BE2C (cell line): ENCODE data around the gene PLEKHA1.

Source experiments
- DNase-seq: peaks from one replicate; pipeline ENCODE4 v3.0.0-alpha.2; 2020
- H3K27me3 ChIP-seq: fragments of 250-450 bp; sonication (Bioruptor Pico); 2 replicates; pipeline ENCODE4 v1.5.1; 2020; ENCODE audit warnings: mild to moderate bottlenecking
- H3K36me3 ChIP-seq: fragments of 250-450 bp; sonication (Bioruptor Pico); 2 replicates; pipeline ENCODE4 v1.5.1; 2020; ENCODE audit warnings: mild to moderate bottlenecking
- H3K4me1 ChIP-seq: fragments of 250-450 bp; sonication (Bioruptor Pico); 2 replicates; pipeline ENCODE4 v1.5.1; 2020
- H3K4me3 ChIP-seq: 2 replicates; pipeline ENCODE4 v1.5.1; 2011; ENCODE audit warnings: low read depth, low read length
- H3K9me3 ChIP-seq: fragments of 250-450 bp; sonication (Bioruptor Pico); 2 replicates; pipeline ENCODE4 v1.5.1; 2020
- CTCF ChIP-seq: IDR thresholded peaks from 2 replicates; pipeline ENCODE4 v1.5.1; 2012; ENCODE audit warnings: mild to moderate bottlenecking, low read depth, low read length

PLEKHA1 gene

GRCh38 chr10:122361046-122361445 is 13.5 kb upstream of the PLEKHA1 start:
- Histone ChIP-seq H3K27me3 (no peaks in the 10 kb centered on the region), H3K4me1 (no peaks in the 10 kb centered on the region), H3K9me3 (no peaks in the 10 kb centered on the region), H3K4me3 (no peak overlapping the region), H3K36me3 (no peaks in the 10 kb centered on the region)
- no peak for DNase-seq
- TF ChIP-seq CTCF, result no peak

GRCh38 chr10:122362031-122362592 is 12.4 kb upstream of the PLEKHA1 start:
- TF ChIP-seq CTCF, result no peak
- Histone ChIP-seq H3K4me3 (no peak overlapping the region), H3K4me1 (no peaks in the 10 kb centered on the region), H3K9me3 (no peaks in the 10 kb centered on the region), H3K36me3 (no peaks in the 10 kb centered on the region), H3K27me3 (no peaks in the 10 kb centered on the region)
- DNase-seq, result no peak

GRCh38 chr10:122362621-122363020 is 11.9 kb upstream of the PLEKHA1 start:
- Histone ChIP-seq H3K36me3 (no peaks in the 10 kb centered on the region), H3K4me1 (no peaks in the 10 kb centered on the region), H3K27me3 (no peaks in the 10 kb centered on the region), H3K4me3 (no peak overlapping the region), H3K9me3 (no peaks in the 10 kb centered on the region)
- TF ChIP-seq CTCF, result no peak
- DNase-seq, result no peak

GRCh38 chr10:122363311-122363710 is 11.2 kb upstream of the PLEKHA1 start:
- no peak for DNase-seq
- Histone ChIP-seq H3K4me3 (no peak overlapping the region), H3K36me3 (no peaks in the 10 kb centered on the region), H3K9me3 (no peaks in the 10 kb centered on the region), H3K27me3 (no peaks in the 10 kb centered on the region), H3K4me1 (no peaks in the 10 kb centered on the region)
- no peak for TF ChIP-seq CTCF

- Histone ChIP-seq H3K36me3 (no peaks in the 10 kb centered on the region), H3K4me3 (no peak overlapping the region), H3K4me1 (no peaks in the 10 kb centered on the region), H3K9me3 (no peaks in the 10 kb centered on the region), H3K27me3 (no peaks in the 10 kb centered on the region)
- no peak for DNase-seq
- TF ChIP-seq CTCF, result no peak
Observed at GRCh38 chr10:122363722-122364463, 10.6 kb upstream of the PLEKHA1 start.

GRCh38 chr10:122368502-122369254 is 5.8 kb upstream of the PLEKHA1 start:
- Histone ChIP-seq H3K4me1 (no peaks in the 10 kb centered on the region), H3K4me3 (no peak overlapping the region), H3K36me3 (no peaks in the 10 kb centered on the region), H3K27me3 (no peaks in the 10 kb centered on the region), H3K9me3 (no peaks in the 10 kb centered on the region)
- no peak for DNase-seq
- TF ChIP-seq CTCF, result no peak
